ENCODE results near the gene PCSK6. TPM values are rescaled to one million over a fixed set of nuclear protein-coding genes. Genes with fewer than 3 reads are reported as not detected.

The PCSK6 gene
- total RNA-seq, 1 experiment from 2014 or later, result 10.6 TPM

- Histone ChIP-seq H3K27me3 (ENCODE audit: control insufficient read depth, insufficient read depth, low read length) (peaks cover 2% of the 10 kb centered on the region; the same call in 1 of the 2 replicates), H3K27ac (ENCODE audit: low read length) (no peak overlapping the region), H3K36me3 (ENCODE audit: control insufficient read depth, insufficient read depth, low read length) (no peaks in the 10 kb centered on the region), H3K4me1 (ENCODE audit: control insufficient read depth, insufficient read depth, low read length) (0 out of 2 replicates have a peak, but pooled peaks cover 3% of the 10 kb centered on the region), H3K9me3 (ENCODE audit: control insufficient read depth, insufficient read depth, low read depth, low read length) (no peaks in the 10 kb centered on the region), H3K4me3 (ENCODE audit: low read depth in 2 of 2, low read length in 2 of 2) (peak overlapping the region; percentile 31 to 35)
- no TSS peak for BruUV-seq (replicated peaks)
- intact Hi-C loops (cut with micrococcal nuclease; ENCODE audit: unreplicated experiment), result no loop called here
- TF ChIP-seq, protein P1, sequence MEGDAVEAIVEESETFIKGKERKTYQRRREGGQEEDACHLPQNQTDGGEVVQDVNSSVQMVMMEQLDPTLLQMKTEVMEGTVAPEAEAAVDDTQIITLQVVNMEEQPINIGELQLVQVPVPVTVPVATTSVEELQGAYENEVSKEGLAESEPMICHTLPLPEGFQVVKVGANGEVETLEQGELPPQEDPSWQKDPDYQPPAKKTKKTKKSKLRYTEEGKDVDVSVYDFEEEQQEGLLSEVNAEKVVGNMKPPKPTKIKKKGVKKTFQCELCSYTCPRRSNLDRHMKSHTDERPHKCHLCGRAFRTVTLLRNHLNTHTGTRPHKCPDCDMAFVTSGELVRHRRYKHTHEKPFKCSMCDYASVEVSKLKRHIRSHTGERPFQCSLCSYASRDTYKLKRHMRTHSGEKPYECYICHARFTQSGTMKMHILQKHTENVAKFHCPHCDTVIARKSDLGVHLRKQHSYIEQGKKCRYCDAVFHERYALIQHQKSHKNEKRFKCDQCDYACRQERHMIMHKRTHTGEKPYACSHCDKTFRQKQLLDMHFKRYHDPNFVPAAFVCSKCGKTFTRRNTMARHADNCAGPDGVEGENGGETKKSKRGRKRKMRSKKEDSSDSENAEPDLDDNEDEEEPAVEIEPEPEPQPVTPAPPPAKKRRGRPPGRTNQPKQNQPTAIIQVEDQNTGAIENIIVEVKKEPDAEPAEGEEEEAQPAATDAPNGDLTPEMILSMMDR (IDR thresholded peaks at IDR 0.05), result no peak
- TF ChIP-seq SIN3A (IDR thresholded peaks at IDR 0.05; ENCODE audit: borderline replicate concordance, insufficient read depth, low read depth, low read length) (no peak), POLR2AphosphoS5 (IDR thresholded peaks at IDR 0.05; ENCODE audit: low read depth, low read length) (no peak), TCF7L2 (IDR thresholded peaks at IDR 0.05; ENCODE audit: low read depth, low read length) (no peak), REST (IDR thresholded peaks at IDR 0.05; ENCODE audit: insufficient read depth in 1 of 2, low read depth in 2 of 2, low read length in 1 of 2) (no peak)
- no peak for DNase-seq (ENCODE audit: low read depth, low spot score)
- no peak; the same call in 1 of the 2 replicates for ATAC-seq
- POLR2A ChIA-PET, result no interaction called here
- in situ Hi-C loops (cut with HindIII; ENCODE audit: low pct_unique_long_range_greater_than_20kb, low sequenced_read_pairs), result no loop called here
- CTCF ChIA-PET, result interaction anchor here (0.6 kb wide), 3 partner anchors 14 to 189 kb away, joined by 3 to 5 read pairs (median 4); no protein-coding TSS in a partner anchor
These were observed 975 bp downstream of the PCSK6 start for GRCh38 chr15:101488300-101489164.

GRCh38 chr15:101486696-101487459, 2.6 kb downstream of the PCSK6 start:
- intact Hi-C loops (cut with micrococcal nuclease; ENCODE audit: unreplicated experiment), result no loop called here
- DNase-seq (ENCODE audit: low read depth, low spot score) (no peak), ATAC-seq (no peak)
- Histone ChIP-seq H3K9me3 (ENCODE audit: control insufficient read depth, insufficient read depth, low read depth, low read length) (no peaks in the 10 kb centered on the region), H3K27ac (ENCODE audit: low read length) (no peak overlapping the region), H3K4me1 (ENCODE audit: control insufficient read depth, insufficient read depth, low read length) (0 out of 2 replicates have a peak, but pooled peaks cover 3% of the 10 kb centered on the region), H3K27me3 (ENCODE audit: control insufficient read depth, insufficient read depth, low read length) (peaks cover 2% of the 10 kb centered on the region; the same call in 1 of the 2 replicates), H3K4me3 (ENCODE audit: low read depth in 2 of 2, low read length in 2 of 2) (no peak overlapping the region), H3K36me3 (ENCODE audit: control insufficient read depth, insufficient read depth, low read length) (no peaks in the 10 kb centered on the region)
- CTCF ChIA-PET, result no interaction called here
- in situ Hi-C loops (cut with HindIII; ENCODE audit: low pct_unique_long_range_greater_than_20kb, low sequenced_read_pairs), result no loop called here
- POLR2A ChIA-PET, result no interaction called here
- TF ChIP-seq, protein P1 (IDR thresholded peaks at IDR 0.05), result no peak
- TF ChIP-seq REST (IDR thresholded peaks at IDR 0.05; ENCODE audit: insufficient read depth in 1 of 2, low read depth in 2 of 2, low read length in 1 of 2) (no peak), SIN3A (IDR thresholded peaks at IDR 0.05; ENCODE audit: borderline replicate concordance, insufficient read depth, low read depth, low read length) (no peak), TCF7L2 (IDR thresholded peaks at IDR 0.05; ENCODE audit: low read depth, low read length) (no peak), POLR2AphosphoS5 (IDR thresholded peaks at IDR 0.05; ENCODE audit: low read depth, low read length) (no peak)
- BruUV-seq (replicated peaks), result TSS peak; percentile 54

Measured in Panc1 (cell line).